GM19025 (cell line): ENCODE data around the gene RXRB.

Source experiments
- ATAC-seq: cut with Tn5 transposase; IDR thresholded peaks from one replicate; pipeline ENCODE4 v1.9.1; 2021; ENCODE audit warnings: mild to moderate bottlenecking, low read depth, moderate library complexity; ENCODE audit not compliant: unreplicated experiment

RXRB gene

GRCh38 chr6:33212857-33213165 is 12.3 kb upstream of the RXRB start:
- no peak for ATAC-seq

- ATAC-seq: no peak
Observed at GRCh38 chr6:33211666-33212422, 11.4 kb upstream of the RXRB start.

GRCh38 chr6:33211136-33211535 is 10.7 kb upstream of the RXRB start:
- ATAC-seq: no peak

GRCh38 chr6:33209856-33210255 is 9.4 kb upstream of the RXRB start:
- no peak for ATAC-seq

GRCh38 chr6:33208091-33208967 is 7.9 kb upstream of the RXRB start, which contains the start of gene RING1:
Gene RING1 (plus strand): TSS chr6:33208500. CDS start chr6:33208823, 323 bp downstream.
- peak; percentile 49 for ATAC-seq

GRCh38 chr6:33207552-33208090 is 7.2 kb upstream of the RXRB start:
- ATAC-seq: no peak

GRCh38 chr6:33206864-33207551 is 6.5 kb upstream of the RXRB start:
- ATAC-seq: no peak

- no peak for ATAC-seq
Observed at GRCh38 chr6:33206027-33206863, 5.8 kb upstream of the RXRB start.

GRCh38 chr6:33205191-33206026 is 4.9 kb upstream of the RXRB start:
- ATAC-seq: no peak

GRCh38 chr6:33204415-33205190 is 4.1 kb upstream of the RXRB start, which contains the start of gene HSD17B8:
Gene HSD17B8 (plus strand): TSS chr6:33204655. CDS start chr6:33204669, 14 bp downstream.
- ATAC-seq: peak; percentile 56

- no peak for ATAC-seq
Observed at GRCh38 chr6:33204165-33204414, 3.6 kb upstream of the RXRB start.

GRCh38 chr6:33203443-33204164 is 3.1 kb upstream of the RXRB start:
- ATAC-seq: no peak

GRCh38 chr6:33202799-33203198 is 2.3 kb upstream of the RXRB start:
- no peak for ATAC-seq

- ATAC-seq: no peak
Observed at GRCh38 chr6:33201935-33202334, 1.5 kb upstream of the RXRB start.

GRCh38 chr6:33201147-33201545 is 681 bp upstream of the RXRB start:
- no peak for ATAC-seq

GRCh38 chr6:33199687-33200218 is 712 bp downstream of the RXRB start:
- ATAC-seq: peak; percentile 9

- ATAC-seq: no peak
Observed at GRCh38 chr6:33198853-33199436, 1.5 kb downstream of the RXRB start.
